Stimulated activated CD8-positive, alpha-beta memory T cell treated with anti-CD3 and anti-CD28 coated beads, Interleukin-7, amount 100 ng/mL, for 1 hour (primary cell): ENCODE results near the gene SYNGAP1.
"Not testable (repeated sequence)": the region's sequence is repeated elsewhere in the genome, so short reads cannot be mapped to it uniquely, and the experiment has no call there.

Source experiments
- DNase-seq, 2 donors: peaks; one replicate each; pipeline ENCODE4 v3.0.0-alpha.2; 2020; ENCODE audit warnings: low read depth in 2 of 2

The SYNGAP1 gene

DNA sequence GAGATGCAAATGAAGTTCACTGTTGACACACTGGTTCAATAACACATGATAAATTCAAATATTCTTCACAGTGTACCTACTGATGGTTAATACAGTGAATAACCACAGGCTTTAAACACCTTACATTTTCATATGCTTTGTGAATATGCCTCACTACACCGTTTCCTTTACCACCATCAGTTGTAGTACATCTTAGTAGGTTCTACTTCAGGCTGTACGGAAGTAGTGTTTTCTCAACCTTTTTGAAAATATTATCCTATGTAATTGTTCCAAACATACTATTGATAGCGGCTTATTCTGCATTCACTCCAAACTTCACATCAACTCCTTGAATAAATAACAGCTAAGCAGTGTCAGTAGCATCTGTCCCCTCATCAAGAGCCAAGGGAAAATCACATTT is 49.8 kb downstream of the SYNGAP1 start:
- no peak for DNase-seq

GRCh38 chr6:33477864-33478263 is 58.0 kb downstream of the SYNGAP1 start:
- no peak for DNase-seq

GRCh38 chr6:33481192-33481591 is 61.3 kb downstream of the SYNGAP1 start:
- DNase-seq = no peak

GRCh38 chr6:33482620-33483019 is 62.8 kb downstream of the SYNGAP1 start:
- not testable (repeated sequence) for DNase-seq

DNA sequence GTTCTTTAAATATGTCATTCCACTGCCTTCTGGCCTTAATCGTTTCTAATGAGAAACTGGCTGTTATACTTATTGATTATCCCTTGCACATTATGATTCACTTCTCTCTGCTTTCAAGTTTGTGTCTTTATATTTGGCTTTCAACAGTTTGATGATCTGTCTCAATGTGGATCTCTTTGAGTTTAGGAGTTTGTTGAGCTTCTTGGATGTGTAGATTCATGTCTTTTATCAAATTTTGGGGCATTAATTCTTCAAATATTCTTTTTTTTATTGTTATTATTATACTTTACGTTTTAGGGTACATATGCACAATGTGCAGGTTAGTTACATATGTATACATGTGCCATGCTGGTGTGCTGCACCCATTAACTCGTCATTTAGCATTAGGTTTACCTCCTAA is 63.8 kb downstream of the SYNGAP1 start:
- no peak for DNase-seq

DNA sequence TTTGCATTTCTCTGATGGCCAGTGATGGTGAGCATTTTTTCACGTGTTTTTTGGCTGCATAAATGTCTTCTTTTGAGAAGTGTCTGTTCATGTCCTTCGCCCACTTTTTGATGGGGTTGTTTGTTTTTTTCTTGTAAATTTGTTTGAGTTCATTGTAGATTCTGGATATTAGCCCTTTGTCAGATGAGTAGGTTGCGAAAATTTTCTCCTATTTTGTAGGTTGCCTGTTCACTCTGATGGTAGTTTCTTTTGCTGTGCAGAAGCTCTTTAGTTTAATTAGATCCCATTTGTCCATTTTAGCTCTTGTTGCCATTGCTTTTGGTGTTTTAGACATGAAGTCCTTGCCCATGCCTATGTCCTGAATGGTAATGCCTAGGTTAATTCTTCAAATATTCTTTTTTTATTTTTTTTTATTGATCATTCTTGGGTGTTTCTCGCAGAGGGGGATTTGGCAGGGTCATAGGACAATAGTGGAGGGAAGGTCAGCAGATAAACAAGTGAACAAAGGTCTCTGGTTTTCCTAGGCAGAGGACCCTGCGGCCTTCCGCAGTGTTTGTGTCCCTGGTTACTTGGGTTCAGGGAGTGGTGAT is 64.9 kb downstream of the SYNGAP1 start:
- not testable (repeated sequence) for DNase-seq

DNA sequence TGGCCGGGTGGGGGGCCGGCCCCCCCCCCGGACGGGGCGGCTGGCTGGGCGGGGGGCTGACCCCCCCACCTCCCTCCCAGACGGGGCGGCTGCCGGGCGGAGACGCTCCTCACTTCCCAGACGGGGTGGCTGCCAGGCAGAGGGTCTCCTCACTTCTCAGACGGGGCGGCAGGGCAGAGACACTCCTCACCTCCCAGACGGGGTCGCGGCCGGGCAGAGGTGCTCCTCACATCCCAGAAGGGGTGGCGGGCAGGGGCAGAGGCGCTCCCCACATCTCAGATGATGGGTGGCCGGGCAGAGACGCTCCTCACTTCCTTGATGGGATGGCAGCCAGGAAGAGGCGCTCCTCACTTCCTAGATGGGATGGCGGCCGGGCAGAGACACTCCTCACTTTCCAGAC is 65.8 kb downstream of the SYNGAP1 start:
- not testable (repeated sequence) for DNase-seq

GRCh38 chr6:33488339-33488738 is 68.5 kb downstream of the SYNGAP1 start:
- DNase-seq = no peak

DNA sequence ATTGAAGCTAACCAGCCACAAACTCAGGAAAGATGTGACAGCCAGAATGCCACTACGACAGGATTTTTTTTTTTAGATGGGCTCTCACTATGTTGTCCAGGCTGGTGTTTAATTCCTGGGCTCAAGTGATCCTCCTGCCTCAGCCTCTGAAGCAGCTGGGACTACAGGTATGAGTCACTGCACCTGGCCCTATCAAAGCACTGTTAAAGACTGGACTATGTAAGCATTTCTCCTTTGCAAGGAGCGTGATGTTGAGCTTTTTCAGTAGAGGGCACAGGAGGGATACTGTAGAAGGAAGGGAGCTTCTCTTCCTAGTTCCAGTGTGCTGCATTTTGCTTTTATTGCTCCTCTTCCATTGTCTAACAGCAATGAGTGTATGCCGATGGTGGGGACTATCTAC is 70.3 kb downstream of the SYNGAP1 start:
- DNase-seq = no peak

DNA sequence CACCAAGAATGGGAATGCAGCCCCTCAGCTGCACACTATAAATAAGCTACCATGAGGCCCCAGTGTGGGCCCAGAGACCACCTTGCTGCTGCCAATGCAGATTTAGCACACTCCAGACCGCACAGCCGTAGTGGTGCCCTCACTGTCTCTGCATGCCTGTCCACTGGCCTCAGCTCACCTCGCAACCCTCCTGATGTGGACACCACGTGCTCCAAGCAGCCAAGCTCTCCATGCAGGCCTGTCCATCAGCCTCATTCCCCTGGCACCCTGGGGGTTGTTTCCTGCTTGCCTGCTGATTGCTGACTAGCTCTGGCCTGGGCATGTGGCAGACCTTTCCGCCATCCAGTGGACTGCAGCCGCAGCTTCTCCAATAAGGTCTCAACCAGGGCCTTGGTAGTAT is 70.8 kb downstream of the SYNGAP1 start:
- DNase-seq = no peak

DNA sequence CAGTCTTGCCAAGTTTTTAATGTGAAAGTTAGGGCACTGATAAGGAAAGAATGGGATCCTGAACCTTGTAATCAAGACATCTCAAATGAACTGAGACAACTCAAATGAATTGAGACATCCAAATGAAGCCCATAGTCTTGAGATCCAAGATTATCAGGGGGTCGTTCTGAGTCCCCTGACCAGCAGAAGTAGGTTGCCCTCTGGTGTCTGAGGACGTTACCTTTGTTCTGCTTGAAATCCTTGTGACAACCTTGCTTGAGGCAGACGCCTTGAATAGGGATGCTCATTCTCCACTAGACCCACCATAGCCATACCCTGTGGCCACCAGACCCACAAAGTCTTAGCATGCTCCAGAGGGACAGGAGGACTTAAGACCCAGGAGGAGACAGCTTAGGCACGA is 72.2 kb downstream of the SYNGAP1 start:
- no peak for DNase-seq

DNA sequence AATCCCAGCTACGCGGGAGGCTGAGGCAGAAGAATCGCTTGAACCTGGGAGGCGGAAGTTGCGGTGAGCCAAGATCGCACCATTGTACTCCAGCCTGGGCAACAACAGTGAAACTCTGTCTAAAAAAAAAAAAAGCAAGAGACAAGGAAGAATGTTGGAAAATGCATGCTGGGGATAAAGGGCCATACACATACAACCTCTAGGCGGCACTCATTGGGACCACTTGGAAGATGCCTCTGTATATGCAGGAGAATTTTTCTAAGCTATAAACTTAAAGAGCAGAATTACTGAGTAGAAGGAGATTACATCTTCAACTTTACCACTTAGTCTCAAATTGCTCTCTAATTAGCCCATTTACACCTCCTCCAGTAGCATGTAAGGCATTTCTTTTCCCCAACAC is 77.3 kb downstream of the SYNGAP1 start:
- no peak for DNase-seq

GRCh38 chr6:33502486-33502885 is 82.6 kb downstream of the SYNGAP1 start:
- no peak for DNase-seq

- DNase-seq = no peak
These were observed 84.6 kb downstream of the SYNGAP1 start for GRCh38 chr6:33504486-33504885.
